HepG2 (cell line): ENCODE data around the gene MT1G. TPM values are rescaled to one million over a fixed set of nuclear protein-coding genes. Genes with fewer than 3 reads are reported as not detected.

Source experiments
- AKNA ChIP-seq: sonication (generic); formaldehyde crosslinking; IDR thresholded peaks from 2 replicates; pipeline ENCODE4 v1.4.0; 2020; ENCODE audit warnings: missing genetic modification reagents, borderline replicate concordance
- CC2D1A ChIP-seq: sonication (generic); formaldehyde crosslinking; IDR thresholded peaks from 2 replicates; pipeline ENCODE4 v1.8.1; 2023; ENCODE audit warnings: mild to moderate bottlenecking, missing genetic modification reagents
- CREB1 ChIP-seq, 2 experiments: fragments of 450-650 bp in 1 of 2; IDR thresholded peaks; 2 replicates each; pipeline ENCODE4 v1.6.1; 2016 to 2017; ENCODE audit warnings: control low read depth in 1 of 2, mild to moderate bottlenecking in 1 of 2, missing compliant biosample characterization in 1 of 2, missing genetic modification characterization in 1 of 2
- FOXC1 ChIP-seq: sonication (generic); formaldehyde crosslinking; IDR thresholded peaks from 2 replicates; pipeline ENCODE4 v1.8.0; 2022; ENCODE audit warnings: mild to moderate bottlenecking, missing genetic modification reagents, borderline replicate concordance
- FOXO4 ChIP-seq: sonication (generic); formaldehyde crosslinking; conservative IDR thresholded peaks from 2 replicates; pipeline ENCODE4 v1.8.1; 2023; ENCODE audit warnings: missing genetic modification reagents
- HOXA5 ChIP-seq: sonication (generic); formaldehyde crosslinking; IDR thresholded peaks from 2 replicates; pipeline ENCODE4 v1.4.0; 2020; ENCODE audit warnings: missing genetic modification reagents
- MAF1 ChIP-seq: sonication (generic); formaldehyde crosslinking; IDR thresholded peaks from 2 replicates; pipeline ENCODE4 v1.5.0; 2020; ENCODE audit warnings: missing genetic modification reagents, borderline replicate concordance
- TAF15 ChIP-seq: fragments of 200-400 bp; formaldehyde crosslinking; IDR thresholded peaks from one replicate; pipeline ENCODE4 v1.6.1; 2018; ENCODE audit warnings: mild to moderate bottlenecking, low read depth, low read length; ENCODE audit not compliant: poor library complexity, severe bottlenecking
- ZSCAN31 ChIP-seq: sonication (generic); formaldehyde crosslinking; IDR thresholded peaks from 2 replicates; pipeline ENCODE4 v1.5.0; 2020; ENCODE audit warnings: low read depth, mild to moderate bottlenecking, missing genetic modification reagents
- polyA plus RNA-seq, 8 experiments: library from polyadenylated mRNA; depleted of rRNA in 3 of 8; stranded (reverse) in 7 of 8; unstranded in 1 of 8; fragments of >200 nt; fragmentation: Illumina TruSeq in 4 of 8; extraction: Trizol in 4 of 8; gene quantifications; 2 replicates each; pipeline versions ENCODE4 v1.2.1 to v1.2.3, GENCODE V29; 2011 to 2016; ENCODE audit warnings: low read depth in 4 of 8, missing spikeins in 1 of 8, mixed read lengths in 1 of 8; ENCODE audit not compliant: insufficient read depth in 1 of 8
- total RNA-seq, 5 experiments: library from RNA; depleted of rRNA; stranded (reverse); fragments of >200 nt; fragmentation: Illumina TruSeq; extraction: Trizol; gene quantifications; 2 replicates each; pipeline ENCODE4 v1.2.3, GENCODE V29; 2016; ENCODE audit warnings: low read depth in 1 of 5
- TF ChIP-seq, protein P1 (sequence below): sonication (generic); formaldehyde crosslinking; IDR thresholded peaks from 2 replicates; pipeline ENCODE4 v1.9.0; 2021; ENCODE audit warnings: missing genetic modification reagents, borderline replicate concordance
- TF ChIP-seq, protein P2 (sequence below): sonication (generic); formaldehyde crosslinking; IDR thresholded peaks from 2 replicates; pipeline ENCODE4 v1.4.0; 2020; ENCODE audit warnings: missing genetic modification reagents

The MT1G gene
- total and polyA plus RNA-seq, 2 of the 13 experiments (the other 11 are each of a cell fraction or from before 2014, with no cell fraction given) = 3.6 to 377 TPM

- TF ChIP-seq, protein P1, sequence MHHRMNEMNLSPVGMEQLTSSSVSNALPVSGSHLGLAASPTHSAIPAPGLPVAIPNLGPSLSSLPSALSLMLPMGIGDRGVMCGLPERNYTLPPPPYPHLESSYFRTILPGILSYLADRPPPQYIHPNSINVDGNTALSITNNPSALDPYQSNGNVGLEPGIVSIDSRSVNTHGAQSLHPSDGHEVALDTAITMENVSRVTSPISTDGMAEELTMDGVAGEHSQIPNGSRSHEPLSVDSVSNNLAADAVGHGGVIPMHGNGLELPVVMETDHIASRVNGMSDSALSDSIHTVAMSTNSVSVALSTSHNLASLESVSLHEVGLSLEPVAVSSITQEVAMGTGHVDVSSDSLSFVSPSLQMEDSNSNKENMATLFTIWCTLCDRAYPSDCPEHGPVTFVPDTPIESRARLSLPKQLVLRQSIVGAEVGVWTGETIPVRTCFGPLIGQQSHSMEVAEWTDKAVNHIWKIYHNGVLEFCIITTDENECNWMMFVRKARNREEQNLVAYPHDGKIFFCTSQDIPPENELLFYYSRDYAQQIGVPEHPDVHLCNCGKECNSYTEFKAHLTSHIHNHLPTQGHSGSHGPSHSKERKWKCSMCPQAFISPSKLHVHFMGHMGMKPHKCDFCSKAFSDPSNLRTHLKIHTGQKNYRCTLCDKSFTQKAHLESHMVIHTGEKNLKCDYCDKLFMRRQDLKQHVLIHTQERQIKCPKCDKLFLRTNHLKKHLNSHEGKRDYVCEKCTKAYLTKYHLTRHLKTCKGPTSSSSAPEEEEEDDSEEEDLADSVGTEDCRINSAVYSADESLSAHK (CRISPR knock-in tag) = no peak
- no peak for TF ChIP-seq HOXA5
- no peak for TF ChIP-seq MAF1 (CRISPR knock-in tag)
- TF ChIP-seq ZSCAN31 = no peak
- no peak for TF ChIP-seq TAF15
- TF ChIP-seq CC2D1A = no peak
- TF ChIP-seq, protein P2, sequence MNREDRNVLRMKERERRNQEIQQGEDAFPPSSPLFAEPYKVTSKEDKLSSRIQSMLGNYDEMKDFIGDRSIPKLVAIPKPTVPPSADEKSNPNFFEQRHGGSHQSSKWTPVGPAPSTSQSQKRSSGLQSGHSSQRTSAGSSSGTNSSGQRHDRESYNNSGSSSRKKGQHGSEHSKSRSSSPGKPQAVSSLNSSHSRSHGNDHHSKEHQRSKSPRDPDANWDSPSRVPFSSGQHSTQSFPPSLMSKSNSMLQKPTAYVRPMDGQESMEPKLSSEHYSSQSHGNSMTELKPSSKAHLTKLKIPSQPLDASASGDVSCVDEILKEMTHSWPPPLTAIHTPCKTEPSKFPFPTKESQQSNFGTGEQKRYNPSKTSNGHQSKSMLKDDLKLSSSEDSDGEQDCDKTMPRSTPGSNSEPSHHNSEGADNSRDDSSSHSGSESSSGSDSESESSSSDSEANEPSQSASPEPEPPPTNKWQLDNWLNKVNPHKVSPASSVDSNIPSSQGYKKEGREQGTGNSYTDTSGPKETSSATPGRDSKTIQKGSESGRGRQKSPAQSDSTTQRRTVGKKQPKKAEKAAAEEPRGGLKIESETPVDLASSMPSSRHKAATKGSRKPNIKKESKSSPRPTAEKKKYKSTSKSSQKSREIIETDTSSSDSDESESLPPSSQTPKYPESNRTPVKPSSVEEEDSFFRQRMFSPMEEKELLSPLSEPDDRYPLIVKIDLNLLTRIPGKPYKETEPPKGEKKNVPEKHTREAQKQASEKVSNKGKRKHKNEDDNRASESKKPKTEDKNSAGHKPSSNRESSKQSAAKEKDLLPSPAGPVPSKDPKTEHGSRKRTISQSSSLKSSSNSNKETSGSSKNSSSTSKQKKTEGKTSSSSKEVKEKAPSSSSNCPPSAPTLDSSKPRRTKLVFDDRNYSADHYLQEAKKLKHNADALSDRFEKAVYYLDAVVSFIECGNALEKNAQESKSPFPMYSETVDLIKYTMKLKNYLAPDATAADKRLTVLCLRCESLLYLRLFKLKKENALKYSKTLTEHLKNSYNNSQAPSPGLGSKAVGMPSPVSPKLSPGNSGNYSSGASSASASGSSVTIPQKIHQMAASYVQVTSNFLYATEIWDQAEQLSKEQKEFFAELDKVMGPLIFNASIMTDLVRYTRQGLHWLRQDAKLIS (CRISPR knock-in tag) = no peak
- no peak for TF ChIP-seq AKNA (CRISPR knock-in tag)
- TF ChIP-seq FOXO4 = 0 out of 2 replicates have a peak, but pooled peaks have one; percentile 75
- TF ChIP-seq FOXC1 = peak; percentile 56
- TF ChIP-seq CREB1 (IDR thresholded peaks at IDR 0.05) = no peak
- TF ChIP-seq CREB1 (CRISPR knock-in tag; IDR thresholded peaks at IDR 0.05) = peak; percentile 60; the same call in 1 of the 2 replicates
These were observed 10.1 kb downstream of the MT1G start, which contains the start of gene MT1F (continued) for GRCh38 chr16:56657555-56658326.
